Muscle of back (tissue), 11 donors: Measurements from ENCODE around the gene KCNJ1. TPM values are rescaled to one million over a fixed set of nuclear protein-coding genes. Genes with fewer than 3 reads are reported as not detected.

ENCODE experiments used
- DNase-seq, 3 donors: peaks; one replicate each; pipeline versions ENCODE4 v3.0.0 to v3.0.0-alpha.2; 2013
- polyA plus RNA-seq, 10 donors: library from polyadenylated mRNA; unstranded; fragments of 120-200 nt; gene quantifications; one replicate each; pipeline ENCODE4 v1.2.1, GENCODE V29; 2013; ENCODE audit not compliant: insufficient read length in 10 of 10

KCNJ1 gene
- polyA plus RNA-seq, 10 donors = 0.07 to 0.55 (median 0.23) TPM; not detected in 2

GRCh38 chr11:128884054-128884453 lies 17.0 kb upstream of the KCNJ1 start:
- DNase-seq = no peak

- DNase-seq = no peak
These were observed 15.4 kb upstream of the KCNJ1 start for GRCh38 chr11:128882451-128882850.

- no peak for DNase-seq
These were observed 14.1 kb upstream of the KCNJ1 start for GRCh38 chr11:128881221-128881620.

GRCh38 chr11:128879817-128880216 lies 12.7 kb upstream of the KCNJ1 start:
- no peak for DNase-seq

- DNase-seq = no peak
These were observed 11.4 kb upstream of the KCNJ1 start for GRCh38 chr11:128878455-128878854.

- no peak for DNase-seq
These were observed 10.6 kb upstream of the KCNJ1 start for GRCh38 chr11:128877726-128878125.

- no peak for DNase-seq
These were observed 9.1 kb upstream of the KCNJ1 start for GRCh38 chr11:128876133-128876650.

GRCh38 chr11:128874427-128874826 lies 7.3 kb upstream of the KCNJ1 start:
- DNase-seq = peak in 2 of 3 donors; percentile 52 to 70

- no peak for DNase-seq
These were observed 5.5 kb upstream of the KCNJ1 start for GRCh38 chr11:128872594-128872993.

- DNase-seq = no peak
These were observed 5.0 kb upstream of the KCNJ1 start for GRCh38 chr11:128872094-128872493.

- DNase-seq = no peak
These were observed 4.1 kb upstream of the KCNJ1 start for GRCh38 chr11:128871168-128871610.

- no peak for DNase-seq
These were observed 2.0 kb upstream of the KCNJ1 start for GRCh38 chr11:128868841-128869671.

GRCh38 chr11:128865490-128865889 lies 1.6 kb downstream of the KCNJ1 start:
- DNase-seq = no peak

- peak in 1 of 3 donors; percentile 64 for DNase-seq
These were observed 4.0 kb downstream of the KCNJ1 start for GRCh38 chr11:128862908-128863660.

GRCh38 chr11:128862406-128862805 lies 4.7 kb downstream of the KCNJ1 start:
- no peak for DNase-seq

GRCh38 chr11:128860571-128861361 lies 6.3 kb downstream of the KCNJ1 start:
- peak in 1 of 3 donors; percentile 16 for DNase-seq

GRCh38 chr11:128859563-128860441 lies 7.3 kb downstream of the KCNJ1 start:
- peak; percentile 10 to 61 (median 46) for DNase-seq

GRCh38 chr11:128857341-128857740 lies 9.8 kb downstream of the KCNJ1 start:
- DNase-seq = no peak

- no peak for DNase-seq
These were observed 10.9 kb downstream of the KCNJ1 start for GRCh38 chr11:128856241-128856640.

- no peak for DNase-seq
These were observed 12.3 kb downstream of the KCNJ1 start for GRCh38 chr11:128854841-128855240.

GRCh38 chr11:128853559-128853958 lies 13.5 kb downstream of the KCNJ1 start:
- DNase-seq = no peak
